Measurements from ENCODE around the gene MED20. TPM values are rescaled to one million over a fixed set of nuclear protein-coding genes. Genes with fewer than 3 reads are reported as not detected.

The MED20 gene
- total RNA-seq, 1 experiment from 2014 or later: 26.2 TPM

DNA sequence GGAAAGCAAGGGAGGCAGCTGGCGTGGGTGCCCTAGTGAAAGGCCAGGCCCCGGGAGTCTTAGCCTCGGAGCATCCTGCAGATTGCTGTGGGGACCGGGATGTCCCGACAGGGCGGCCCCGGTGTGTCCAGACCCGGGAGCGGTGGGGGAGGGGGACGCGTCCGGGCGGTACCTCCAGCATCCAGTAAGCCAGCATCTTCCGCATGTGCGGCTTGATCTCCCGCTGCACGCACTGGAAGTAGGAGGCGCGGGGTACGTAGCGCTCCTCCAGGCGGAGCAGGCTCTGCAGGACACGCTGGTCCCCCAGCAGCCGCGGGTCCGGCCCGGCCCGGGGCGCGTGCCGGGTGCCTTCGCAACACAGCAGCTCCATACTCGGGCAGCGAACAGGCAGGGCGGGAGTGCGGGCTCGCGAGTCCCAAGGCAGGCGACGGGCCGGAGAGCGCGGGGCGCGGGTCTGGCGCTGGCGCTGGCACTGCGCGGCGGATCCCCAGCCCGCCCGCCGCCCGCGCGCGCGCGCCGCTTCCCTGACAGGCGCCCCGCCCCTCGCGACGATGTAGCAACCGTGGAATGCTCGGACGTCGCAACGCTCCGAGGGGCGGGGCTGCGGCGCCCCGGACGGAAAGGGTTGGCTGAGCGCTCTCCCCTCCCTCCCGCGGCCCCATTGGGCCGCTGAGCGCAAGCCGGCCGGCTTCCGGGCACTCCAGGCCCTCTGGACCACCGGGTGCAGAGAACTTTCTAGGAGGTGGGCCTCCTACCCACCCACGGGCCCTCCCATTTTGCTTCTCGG, 20.5 kb upstream of the MED20 start, which contains the start of gene CCND3:
Gene CCND3, minus strand, starts transcription at position 529 of the 787 bp plus-strand sequence. Its CDS starts 159 bp downstream, at position 370.
- DNase-seq (ENCODE audit: low read depth): peak; percentile 91

DNA sequence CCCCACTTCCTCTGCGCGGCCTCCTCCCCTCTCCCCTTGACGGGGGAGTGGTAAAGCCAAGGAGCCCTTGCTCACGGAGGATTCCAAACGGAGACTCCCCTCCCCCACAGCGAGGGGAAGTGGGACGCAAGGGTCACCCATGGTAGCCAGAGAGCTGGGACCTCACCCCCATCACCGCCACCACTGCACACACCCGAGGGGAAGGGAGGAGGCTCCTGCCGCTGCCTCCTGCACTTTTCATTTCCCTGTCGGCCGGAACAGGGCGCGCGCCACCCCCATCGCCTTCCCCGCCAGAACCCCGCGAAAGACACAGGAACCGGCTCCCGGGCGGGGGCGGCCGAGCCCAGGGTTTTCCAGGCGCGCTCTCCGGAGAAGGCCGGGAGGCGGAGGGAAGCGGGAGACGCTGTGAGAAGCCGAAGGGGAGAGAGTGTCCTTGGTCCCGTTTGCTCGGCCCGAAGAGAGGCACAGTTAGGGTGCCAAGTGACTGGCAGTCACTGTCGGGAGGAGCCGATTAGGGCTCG, 19.9 kb upstream of the MED20 start:
- peak; percentile 36 for DNase-seq (ENCODE audit: low read depth)

DNA sequence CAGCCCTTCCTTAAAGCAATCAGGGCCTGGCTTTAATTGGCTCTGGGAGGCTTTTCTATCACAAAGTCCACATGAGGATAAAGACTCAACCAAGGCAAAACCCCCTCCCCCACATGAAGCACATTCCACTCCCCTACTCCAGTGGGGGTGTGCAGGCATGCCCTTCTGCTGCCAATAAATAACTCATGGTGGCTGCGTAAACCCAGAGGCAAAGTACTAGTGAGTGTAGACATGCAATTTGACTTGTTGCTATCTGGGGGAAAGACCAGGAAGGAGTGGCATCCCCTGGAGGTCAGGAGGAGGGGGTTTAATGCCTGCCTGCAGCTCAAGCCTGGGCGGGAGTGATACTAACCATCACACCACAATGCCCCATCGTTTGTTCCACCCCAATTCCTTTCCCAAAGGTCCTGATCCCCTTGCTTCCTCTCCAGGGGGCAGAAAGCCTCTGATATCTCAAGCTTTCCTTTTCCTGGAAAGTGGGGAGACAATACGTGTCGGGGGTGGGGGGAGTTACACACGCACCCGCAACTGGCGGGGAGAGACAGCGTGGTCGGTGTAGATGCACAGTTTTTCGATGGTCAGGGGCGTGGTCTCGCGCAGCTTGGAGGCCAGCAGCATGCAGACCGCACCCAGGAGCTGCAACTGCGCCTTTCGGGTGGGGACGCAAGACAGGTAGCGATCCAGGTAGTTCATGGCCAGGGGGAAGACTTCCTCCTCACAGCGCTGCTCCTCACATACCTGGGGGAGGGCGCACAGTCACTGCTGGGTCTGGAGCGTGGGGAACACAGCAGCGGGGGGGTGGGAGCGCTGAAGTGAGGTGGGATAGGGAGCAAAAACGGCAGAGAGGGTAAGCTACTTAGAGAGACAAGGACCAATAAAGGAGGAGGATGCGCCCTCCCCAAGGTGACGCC, 19.2 kb upstream of the MED20 start:
- peak; percentile 21 for DNase-seq (ENCODE audit: low read depth)

DNA sequence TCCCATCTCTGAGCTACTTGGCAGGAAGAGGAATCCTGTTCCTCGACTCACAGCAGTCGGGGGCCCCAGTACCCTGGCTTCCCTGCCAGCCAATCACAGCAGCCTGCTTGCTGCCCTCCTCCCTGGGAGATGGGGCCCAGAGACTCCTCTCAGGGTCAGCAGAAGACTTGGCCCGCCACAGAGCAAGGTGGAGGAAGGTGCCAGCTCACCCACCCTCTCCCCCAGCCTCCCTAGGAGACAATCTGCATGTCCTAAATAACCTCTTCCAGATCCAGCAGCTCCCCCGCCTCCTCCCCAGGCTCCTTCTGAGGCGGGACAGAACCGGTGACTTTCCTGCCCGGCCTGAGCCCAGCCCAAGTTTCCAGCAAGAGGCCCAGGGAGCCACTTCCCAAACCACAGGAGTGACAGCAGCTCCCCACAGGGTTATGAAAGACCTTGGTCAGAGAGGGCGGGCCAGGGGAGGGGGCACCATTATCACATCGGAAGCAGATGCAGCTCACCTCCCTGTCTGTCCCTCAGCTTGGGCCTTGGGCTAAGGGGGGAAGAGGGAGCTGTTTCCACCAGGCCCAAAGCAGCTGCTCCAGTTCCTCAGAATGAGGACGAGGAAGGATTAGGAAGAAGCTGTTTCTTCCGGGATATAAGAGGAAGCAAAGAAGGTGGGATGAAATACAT, 18.4 kb upstream of the MED20 start:
- DNase-seq (ENCODE audit: low read depth): peak; percentile 90

DNA sequence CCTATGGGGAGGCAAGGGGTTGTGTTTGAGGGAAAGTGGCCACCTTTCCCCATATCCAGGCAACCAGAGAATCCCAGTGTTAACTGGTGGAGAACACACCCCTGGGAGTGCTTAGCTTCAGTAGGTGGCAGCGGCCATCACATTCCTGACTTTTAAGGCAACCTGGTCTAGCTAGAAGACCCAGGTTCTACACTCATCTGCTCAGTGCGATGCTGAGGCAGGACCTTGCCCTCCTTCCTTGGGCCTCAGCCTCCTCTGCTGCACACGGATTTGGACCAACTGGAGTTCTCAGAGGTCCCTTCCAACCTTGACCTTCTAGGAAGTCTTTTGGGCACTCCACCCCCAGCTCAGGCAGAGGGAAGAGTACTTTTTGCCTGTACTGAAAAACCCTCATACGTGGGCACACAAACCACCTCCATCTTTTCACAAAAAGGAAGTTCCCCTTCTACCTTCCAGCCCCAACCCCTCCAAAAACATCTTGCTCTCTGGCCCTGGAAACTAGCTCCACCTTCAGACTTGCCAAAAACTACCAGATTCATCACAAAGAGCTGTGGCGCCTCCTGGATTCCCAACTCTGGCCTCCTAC, 17.7 kb upstream of the MED20 start:
- no peak for DNase-seq (ENCODE audit: low read depth)

DNA sequence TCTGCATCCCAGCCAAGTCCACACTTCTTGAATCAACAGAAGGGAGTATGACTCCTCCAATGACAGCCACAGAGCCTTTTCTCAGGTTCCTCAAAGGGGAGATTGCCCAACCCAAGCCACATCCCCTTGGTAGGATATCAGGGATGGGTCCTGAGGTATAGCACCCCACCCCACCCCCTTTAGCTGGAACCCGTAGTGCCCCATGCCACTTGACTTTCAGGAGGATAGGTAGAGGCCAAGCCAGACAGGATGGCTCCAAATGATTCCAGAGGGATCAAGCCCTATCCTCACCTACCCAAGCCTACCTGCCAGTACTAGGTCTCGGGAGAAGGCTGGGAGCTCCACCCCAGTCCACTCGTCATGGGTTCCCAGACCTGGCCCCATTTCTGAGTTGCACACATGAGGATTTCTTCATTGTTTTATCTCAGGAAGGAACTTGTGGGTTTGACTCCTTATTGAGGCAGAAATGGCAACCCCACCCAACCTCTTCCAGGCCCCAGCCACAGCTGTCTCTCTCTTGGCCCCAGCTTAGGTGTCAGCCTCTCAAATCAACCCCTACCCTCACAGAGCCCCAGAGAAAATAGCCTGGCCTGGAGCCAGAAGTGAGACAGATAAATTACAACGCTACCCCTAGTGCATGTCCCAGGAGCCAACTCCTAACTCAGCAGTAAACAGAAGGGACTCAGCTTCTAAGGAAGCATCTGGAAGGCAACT, 17.1 kb upstream of the MED20 start:
- peak; percentile 63 for DNase-seq (ENCODE audit: low read depth)

DNA sequence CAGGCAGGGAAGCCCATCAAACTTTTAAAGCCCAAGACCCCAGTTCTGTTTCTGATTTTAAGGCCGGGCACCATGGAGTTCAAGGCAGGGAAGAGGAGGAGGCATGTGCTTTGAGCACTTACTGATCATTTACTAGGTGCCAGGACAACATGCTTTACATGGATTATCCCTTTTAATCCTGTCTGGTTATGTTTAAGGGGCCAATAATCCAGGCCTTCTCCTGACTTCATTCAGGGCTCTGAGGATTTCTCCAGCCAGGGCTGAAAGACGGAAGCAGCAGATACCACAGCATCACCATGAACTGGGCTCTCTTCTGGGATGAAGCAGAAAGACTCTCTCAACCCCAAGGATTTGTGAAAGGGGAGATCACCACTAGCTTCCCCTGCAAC, 16.5 kb upstream of the MED20 start:
- no peak for DNase-seq (ENCODE audit: low read depth)

DNA sequence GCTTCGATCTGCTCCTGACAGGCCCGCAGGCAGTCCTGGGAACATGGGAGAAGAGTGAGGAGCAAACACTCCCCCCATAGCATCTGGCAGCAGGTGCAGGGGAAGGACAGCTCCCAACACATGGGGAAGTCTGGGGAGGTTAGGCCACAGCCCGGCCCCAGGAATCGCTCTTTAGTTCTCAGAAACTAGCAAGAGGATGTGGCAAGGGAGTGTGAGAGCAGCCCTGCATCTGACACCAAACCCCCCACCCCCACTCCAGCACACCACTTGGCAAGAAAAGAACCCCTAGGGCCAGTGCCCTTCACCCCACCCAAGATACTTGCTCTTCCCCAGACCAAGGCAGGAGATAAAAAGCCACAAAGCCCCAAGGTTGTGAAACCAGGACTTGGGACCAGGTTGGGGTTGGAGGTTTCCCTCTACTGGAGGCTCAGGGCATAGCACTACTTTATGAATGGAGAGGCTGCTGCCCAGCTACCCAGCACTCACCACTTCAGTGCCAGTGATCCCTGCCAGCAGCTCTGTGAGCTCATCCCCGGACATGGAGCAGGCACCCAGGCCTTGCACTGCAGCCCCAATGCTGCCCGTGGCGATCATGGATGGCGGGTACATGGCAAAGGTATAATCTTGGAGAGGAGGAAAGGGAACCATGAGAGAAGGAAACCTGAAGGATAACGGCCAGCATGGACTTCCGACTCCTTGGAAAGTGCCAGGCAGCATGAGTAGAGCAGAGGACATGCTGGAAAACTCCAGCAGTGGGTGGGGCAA, 15.3 kb upstream of the MED20 start:
- DNase-seq (ENCODE audit: low read depth): peak; percentile 90

DNA sequence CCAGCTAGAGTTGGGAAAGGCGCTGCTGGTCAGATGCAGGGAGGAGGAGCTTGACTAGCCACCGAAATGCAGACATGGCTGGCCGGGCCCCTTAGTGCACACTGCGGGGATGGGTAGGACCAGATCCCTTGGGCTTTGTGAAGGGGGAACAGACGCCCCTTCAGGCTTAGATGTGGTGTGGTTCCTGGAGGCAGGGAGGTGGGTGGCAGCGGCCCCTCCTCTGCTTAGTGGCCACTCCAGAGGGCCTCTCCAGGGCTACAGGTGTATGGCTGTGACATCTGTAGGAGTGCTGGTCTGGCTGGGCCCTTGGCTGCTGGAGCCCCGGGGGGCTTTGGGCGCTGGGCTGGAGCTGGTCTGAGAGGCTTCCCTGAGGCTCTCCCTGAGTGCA, 14.7 kb upstream of the MED20 start:
- no peak for DNase-seq (ENCODE audit: low read depth)

DNA sequence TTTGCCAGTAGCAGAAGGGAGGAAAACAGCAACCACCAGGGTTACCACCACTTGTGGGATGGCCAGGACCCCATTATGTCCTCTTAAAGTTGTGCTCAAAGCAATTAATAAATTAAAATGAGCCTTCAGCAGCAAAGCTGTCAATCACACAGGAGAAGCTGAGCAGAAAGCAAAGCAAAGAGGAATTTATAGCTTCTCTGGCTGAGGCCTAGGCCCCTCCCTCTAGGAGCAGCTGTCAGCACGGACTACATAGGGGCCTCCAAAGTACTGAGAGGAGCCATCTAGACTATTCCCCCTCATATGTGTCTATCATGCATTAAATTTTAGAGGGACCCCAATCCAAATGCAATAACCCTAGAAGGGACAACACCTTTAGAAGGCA, 14.2 kb upstream of the MED20 start:
- DNase-seq (ENCODE audit: low read depth): peak; percentile 25

DNA sequence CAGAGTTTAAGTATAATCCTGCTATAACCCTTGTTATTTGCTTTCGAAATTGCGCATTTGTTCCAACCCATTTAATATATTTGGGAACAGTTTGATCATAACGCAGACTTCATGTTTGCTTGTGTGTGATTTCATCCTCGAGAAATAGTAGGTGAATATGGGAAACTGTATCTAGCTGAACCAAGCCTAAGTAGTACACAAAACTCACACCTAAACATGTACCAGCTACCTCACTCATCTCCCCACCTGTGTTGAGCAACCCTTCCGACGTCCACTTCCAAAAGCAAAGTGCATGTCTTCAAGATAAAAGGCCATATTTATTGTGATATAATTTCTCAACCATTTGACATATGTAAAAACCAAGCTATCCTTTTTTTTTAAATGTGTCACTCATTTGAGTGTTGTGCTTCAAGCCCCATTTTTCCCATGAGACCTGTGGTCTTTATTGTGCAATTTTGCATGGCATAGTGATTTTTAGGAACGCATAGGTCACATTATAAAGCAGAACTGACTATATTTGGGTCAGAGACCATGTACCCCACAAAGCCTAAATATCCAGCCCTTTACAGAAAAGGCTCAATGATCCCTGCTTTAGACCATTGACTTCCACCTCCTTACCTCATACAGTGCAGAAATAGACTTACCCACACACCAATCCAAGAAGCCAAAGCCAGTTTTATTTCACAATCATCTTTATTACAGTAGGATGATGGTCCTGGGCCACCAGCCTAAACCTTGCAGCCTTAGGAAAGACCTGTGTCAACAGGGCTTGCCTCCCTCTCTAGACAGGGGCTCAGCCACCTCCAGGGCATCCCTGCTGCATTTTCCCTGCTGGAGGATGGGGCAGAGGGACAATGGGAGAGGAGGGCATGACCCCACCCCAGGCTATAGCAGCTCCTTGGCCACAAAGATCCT, 13.6 kb upstream of the MED20 start:
- peak; percentile 29 for DNase-seq (ENCODE audit: low read depth)

DNA sequence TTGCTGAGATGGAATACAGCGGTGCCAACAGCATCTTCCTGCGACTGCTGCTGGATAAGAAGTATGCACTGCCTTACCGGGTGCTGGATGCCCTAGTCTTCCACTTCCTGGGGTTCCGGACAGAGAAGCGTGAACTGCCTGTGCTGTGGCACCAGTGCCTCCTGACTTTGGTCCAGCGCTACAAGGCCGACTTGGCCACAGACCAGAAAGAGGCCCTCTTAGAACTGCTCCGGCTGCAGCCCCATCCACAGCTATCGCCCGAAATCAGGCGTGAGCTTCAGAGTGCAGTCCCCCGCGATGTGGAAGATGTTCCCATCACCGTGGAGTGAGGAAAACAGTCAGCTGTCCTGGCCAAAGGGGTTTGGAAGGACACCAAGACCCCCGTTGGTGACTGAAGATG, 11.4 kb upstream of the MED20 start:
- DNase-seq (ENCODE audit: low read depth): no peak

DNA sequence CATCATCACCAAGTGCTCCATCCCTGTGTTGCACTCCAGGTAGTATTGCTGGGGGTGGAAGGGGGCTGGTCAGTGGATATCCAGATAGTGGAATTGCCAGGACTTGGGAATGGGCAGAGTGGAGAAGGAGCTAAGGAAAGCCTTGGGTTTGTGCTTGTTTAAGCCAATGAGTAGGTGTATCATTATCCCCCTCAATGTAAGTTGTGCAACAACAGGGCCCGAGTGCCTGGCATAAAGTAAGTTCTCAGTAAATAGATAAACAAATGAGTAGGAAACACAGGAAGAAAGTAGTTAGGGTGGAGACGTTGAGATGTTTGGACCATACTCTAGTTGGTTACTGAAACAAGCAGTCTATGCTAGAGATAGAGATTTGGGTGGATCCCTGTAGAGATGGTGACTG, 10.9 kb upstream of the MED20 start:
- DNase-seq (ENCODE audit: low read depth): no peak

DNA sequence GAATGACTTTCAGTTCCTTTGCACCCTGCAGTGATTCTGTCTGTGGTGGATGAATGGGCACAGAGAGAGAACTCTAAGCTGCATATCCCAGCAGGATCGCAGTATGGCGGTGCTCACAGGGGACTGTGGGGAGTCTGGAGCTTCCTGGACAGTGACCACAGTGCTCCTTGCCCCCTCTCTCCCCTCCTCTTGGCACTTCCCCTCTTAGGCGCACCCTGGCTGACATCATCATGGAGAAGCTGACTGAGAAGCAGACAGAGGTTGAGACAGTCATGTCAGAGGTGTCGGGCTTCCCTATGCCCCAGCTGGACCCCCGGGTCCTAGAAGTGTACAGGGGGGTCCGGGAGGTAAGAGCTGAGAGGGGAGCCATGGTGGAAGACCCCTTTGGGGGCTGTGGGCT, 9.0 kb upstream of the MED20 start:
- no peak for DNase-seq (ENCODE audit: low read depth)

DNA sequence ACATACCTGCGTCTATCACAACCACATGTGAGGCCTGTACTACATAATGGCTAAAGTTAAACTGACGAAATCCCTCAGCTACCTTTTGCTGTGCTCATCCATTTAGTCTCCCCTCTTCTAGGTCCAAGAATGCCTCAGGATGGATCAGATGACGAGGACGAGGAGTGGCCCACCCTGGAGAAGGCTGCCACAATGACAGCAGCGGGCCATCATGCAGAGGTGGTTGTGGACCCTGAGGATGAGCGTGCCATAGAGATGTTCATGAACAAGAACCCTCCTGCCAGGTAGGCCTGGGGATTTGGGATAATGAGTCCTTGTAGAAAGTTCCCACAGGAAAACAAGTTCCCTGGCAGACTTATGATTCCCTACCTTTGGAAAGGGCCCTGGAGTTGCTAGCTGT, 6.3 kb upstream of the MED20 start:
- no peak for DNase-seq (ENCODE audit: low read depth)

DNA sequence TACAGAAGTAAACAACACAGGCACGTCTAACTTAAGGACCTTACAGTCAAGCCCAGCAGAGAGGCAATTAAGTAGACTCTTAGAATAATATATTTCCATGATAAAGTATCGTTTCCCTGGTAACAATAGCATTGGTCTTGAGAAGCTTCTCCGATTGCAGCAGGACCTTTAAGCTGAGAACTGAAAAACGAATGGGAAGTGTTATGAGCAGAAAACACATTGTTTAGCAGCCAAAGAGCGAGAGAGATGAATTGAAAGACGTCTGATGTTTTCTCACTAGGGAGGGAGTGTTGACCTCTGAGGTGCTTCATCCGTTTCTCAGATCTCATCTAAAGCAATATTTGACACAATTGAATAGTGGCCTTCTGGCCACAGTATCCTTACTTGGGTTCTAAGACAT, 1.2 kb upstream of the MED20 start:
- DNase-seq (ENCODE audit: low read depth): no peak

DNA sequence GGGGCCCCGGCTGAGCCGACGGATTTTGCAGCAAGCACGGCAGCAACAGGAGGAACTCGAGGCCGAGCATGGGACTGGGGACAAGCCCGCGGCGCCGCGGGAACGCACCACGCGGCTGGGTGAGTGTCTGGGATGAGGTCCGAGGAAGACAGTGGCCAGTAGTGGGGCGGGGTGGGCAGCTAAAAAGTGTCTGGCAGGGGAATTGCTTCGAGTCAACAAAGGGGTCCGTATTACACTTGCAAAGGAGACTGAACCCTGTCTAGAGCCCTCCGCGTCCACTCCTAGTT, 716 bp upstream of the MED20 start:
- no peak for DNase-seq (ENCODE audit: low read depth)

DNA sequence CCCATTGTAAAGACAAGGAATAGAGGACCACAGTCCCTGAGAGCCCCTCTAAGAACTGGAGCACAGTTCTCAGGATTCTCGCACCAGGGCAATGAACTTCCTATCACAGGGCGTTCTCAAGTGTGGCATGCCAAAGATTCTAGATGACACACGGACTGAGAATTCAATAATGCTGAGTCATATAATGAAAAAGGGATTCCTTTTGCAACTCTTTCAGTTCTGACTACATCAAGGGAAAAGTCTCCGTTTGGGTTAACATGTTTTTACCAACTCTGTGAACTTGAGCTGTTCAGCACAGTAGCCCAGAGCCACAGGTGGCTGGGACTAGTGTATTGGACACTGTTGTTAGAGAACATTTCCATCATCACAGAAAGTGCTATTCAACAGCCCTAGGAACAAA, 3.4 kb downstream of the MED20 start:
- DNase-seq (ENCODE audit: low read depth): peak; percentile 96

DNA sequence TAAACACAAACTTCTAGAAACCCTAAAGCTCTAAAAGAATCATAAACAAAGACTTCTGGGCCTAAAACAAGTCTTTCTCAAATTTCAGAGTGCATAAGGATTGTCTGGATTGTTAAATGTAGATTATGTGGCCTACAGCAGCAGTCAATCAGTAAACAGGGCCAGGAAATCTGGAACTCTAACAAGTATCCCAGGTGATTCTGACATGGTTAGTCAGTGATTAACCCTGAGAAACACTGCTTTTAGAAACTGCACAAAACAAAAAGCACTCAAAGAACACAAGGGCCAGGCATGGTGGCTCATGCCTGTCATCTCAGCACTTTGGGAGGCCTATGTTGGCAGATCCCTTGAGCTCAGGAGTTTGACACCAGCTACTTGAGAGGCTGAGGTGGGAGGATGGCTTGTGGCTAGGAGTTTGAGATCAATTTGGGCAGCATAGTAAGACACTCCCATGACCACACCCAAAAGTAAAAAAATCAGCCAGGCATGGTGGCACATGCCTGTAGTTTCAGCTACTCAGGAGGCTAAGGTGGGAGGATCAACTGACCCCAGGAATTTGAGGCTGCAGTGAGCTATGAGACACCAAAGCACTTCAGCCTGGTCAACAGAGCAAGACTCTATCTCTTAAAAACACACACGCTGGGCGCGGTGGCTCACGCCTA, 5.9 kb downstream of the MED20 start:
- DNase-seq (ENCODE audit: low read depth): no peak
